ENCODE results near the gene CUEDC2.

- TF ChIP-seq, protein P1, sequence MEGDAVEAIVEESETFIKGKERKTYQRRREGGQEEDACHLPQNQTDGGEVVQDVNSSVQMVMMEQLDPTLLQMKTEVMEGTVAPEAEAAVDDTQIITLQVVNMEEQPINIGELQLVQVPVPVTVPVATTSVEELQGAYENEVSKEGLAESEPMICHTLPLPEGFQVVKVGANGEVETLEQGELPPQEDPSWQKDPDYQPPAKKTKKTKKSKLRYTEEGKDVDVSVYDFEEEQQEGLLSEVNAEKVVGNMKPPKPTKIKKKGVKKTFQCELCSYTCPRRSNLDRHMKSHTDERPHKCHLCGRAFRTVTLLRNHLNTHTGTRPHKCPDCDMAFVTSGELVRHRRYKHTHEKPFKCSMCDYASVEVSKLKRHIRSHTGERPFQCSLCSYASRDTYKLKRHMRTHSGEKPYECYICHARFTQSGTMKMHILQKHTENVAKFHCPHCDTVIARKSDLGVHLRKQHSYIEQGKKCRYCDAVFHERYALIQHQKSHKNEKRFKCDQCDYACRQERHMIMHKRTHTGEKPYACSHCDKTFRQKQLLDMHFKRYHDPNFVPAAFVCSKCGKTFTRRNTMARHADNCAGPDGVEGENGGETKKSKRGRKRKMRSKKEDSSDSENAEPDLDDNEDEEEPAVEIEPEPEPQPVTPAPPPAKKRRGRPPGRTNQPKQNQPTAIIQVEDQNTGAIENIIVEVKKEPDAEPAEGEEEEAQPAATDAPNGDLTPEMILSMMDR (IDR thresholded peaks at IDR 0.05): no peak
- TF ChIP-seq POLR2A (IDR thresholded peaks at IDR 0.05) (no peak), EP300 (IDR thresholded peaks at IDR 0.05) (no peak)
These were observed 29.9 kb downstream of the CUEDC2 start for GRCh38 chr10:102402512-102402896.

Measured in gastroesophageal sphincter (tissue), 3 donors.